SK-N-SH (cell line): ENCODE measurements around the gene SCTR. TPM values are rescaled to one million over a fixed set of nuclear protein-coding genes. Genes with fewer than 3 reads are reported as not detected.

Source experiments
- CTCF ChIA-PET: fragments of 300-600, 350-600 bp; formaldehyde crosslinking; extraction: SDS; loops from one replicate; lab custom pipeline; 2021; lab: Yijun Ruan, JAX
- POLR2A ChIA-PET: fragments of 350-600 bp; sonication (Branson Sonifier 250); formaldehyde crosslinking; extraction: SDS; loops from one replicate; lab custom pipeline; 2020; ENCODE audit warnings: antibody characterized with exemption, inconsistent platforms; lab: Yijun Ruan, JAX
- DNase-seq: peaks from one replicate; pipeline ENCODE4 v3.0.0; 2012
- H2AFZ ChIP-seq: fragments of 200-600 bp; sonication (generic); 2 replicates; pipeline ENCODE4 v1.8.1; 2016; ENCODE audit warnings: antibody characterized with exemption, mild to moderate bottlenecking, low read depth
- H3F3A ChIP-seq: fragments of 200-600 bp; sonication (generic); replicated peaks from 2 replicates; pipeline ENCODE3; 2016; ENCODE audit warnings: antibody characterized with exemption, mild to moderate bottlenecking; ENCODE audit not compliant: insufficient read depth
- H3K27ac ChIP-seq, 2 experiments: fragments of 200-500 bp in 1 of 2; fragments of 200-600 bp in 1 of 2; sonication (Bioruptor generic) in 1 of 2; sonication (generic), shearing (Covaris generic) in 1 of 2; 2 replicates each; pipeline versions ENCODE4 v1.5.1 to v1.6.1; 2014 to 2016; ENCODE audit warnings: low read depth in 2 of 2, inconsistent platforms in 1 of 2, low read length in 1 of 2, mild to moderate bottlenecking in 1 of 2, mixed read lengths in 1 of 2
- H3K27me3 ChIP-seq: fragments of 200-600 bp; sonication (generic), shearing (Covaris generic); 2 replicates; pipeline ENCODE4 v1.6.1; 2016; ENCODE audit warnings: mixed run types; ENCODE audit not compliant: insufficient read depth
- H3K36me3 ChIP-seq, 2 experiments: fragments of 200-500 bp in 1 of 2; fragments of 200-600 bp in 1 of 2; sonication (Bioruptor generic) in 1 of 2; sonication (generic) in 1 of 2; replicated peaks in 1 of 2; 2 replicates each; pipeline versions ENCODE3 to v1.5.1; 2014 to 2016; ENCODE audit warnings: low read length in 1 of 2, mild to moderate bottlenecking in 1 of 2; ENCODE audit not compliant: insufficient read depth in 2 of 2, control insufficient read depth in 1 of 2
- H3K4me1 ChIP-seq, 2 experiments: fragments of 200-500 bp in 1 of 2; fragments of 200-600 bp in 1 of 2; sonication (Bioruptor generic) in 1 of 2; sonication (generic), shearing (Covaris generic) in 1 of 2; 2 replicates each; pipeline versions ENCODE4 v1.5.1 to v1.6.1; 2014 to 2016; ENCODE audit warnings: low read depth in 1 of 2, low read length in 1 of 2, mixed run types in 1 of 2; ENCODE audit not compliant: insufficient read depth in 2 of 2, control insufficient read depth in 1 of 2
- H3K4me2 ChIP-seq: fragments of 200-600 bp; sonication (generic), shearing (Covaris generic); 2 replicates; pipeline ENCODE4 v1.6.1; 2017; ENCODE audit warnings: mixed run types
- H3K4me3 ChIP-seq, 2 experiments: fragments of 200-500 bp in 1 of 2; fragments of 200-600 bp in 1 of 2; sonication (Bioruptor generic) in 1 of 2; sonication (generic), shearing (Covaris generic) in 1 of 2; 2 replicates each; pipeline versions ENCODE4 v1.5.1 to v1.8.1; 2014 to 2016; ENCODE audit warnings: low read depth in 2 of 2, inconsistent platforms in 1 of 2, low read length in 1 of 2, mild to moderate bottlenecking in 1 of 2, mixed read lengths in 1 of 2, moderate library complexity in 1 of 2
- H3K79me2 ChIP-seq: fragments of 200-600 bp; sonication (generic); 2 replicates; pipeline ENCODE4 v1.8.1; 2017; ENCODE audit warnings: mild to moderate bottlenecking; ENCODE audit not compliant: insufficient read depth
- H3K9ac ChIP-seq: fragments of 200-600 bp; sonication (generic); 2 replicates; pipeline ENCODE4 v1.6.1; 2017; ENCODE audit warnings: mixed run types
- H3K9me2 ChIP-seq: fragments of 200-600 bp; sonication (generic); 2 replicates; pipeline ENCODE4 v1.6.1; 2017; ENCODE audit warnings: mixed run types
- H3K9me3 ChIP-seq: fragments of 200-600 bp; sonication (generic); 2 replicates; pipeline ENCODE4 v1.6.1; 2017; ENCODE audit warnings: mixed run types, mild to moderate bottlenecking, moderate library complexity
- H4K20me1 ChIP-seq: fragments of 200-600 bp; sonication (generic); 2 replicates; pipeline ENCODE4 v1.6.1; 2017; ENCODE audit warnings: mild to moderate bottlenecking, mixed run types; ENCODE audit not compliant: insufficient read depth
- CHD2 ChIP-seq: fragments of 150-350 bp; IDR thresholded peaks from 2 replicates; pipeline ENCODE4 v1.6.1; 2018; ENCODE audit warnings: low read length; ENCODE audit not compliant: partially characterized antibody
- EP300 ChIP-seq, 2 experiments: IDR thresholded peaks; 2 replicates each; pipeline versions ENCODE4 v1.4.0 to v1.6.1; 2012; ENCODE audit warnings: borderline replicate concordance in 1 of 2, low read depth in 1 of 2, low read length in 1 of 2
- EZH2phosphoT487 ChIP-seq: fragments of 200-600 bp; sonication (generic); IDR thresholded peaks from 2 replicates; pipeline ENCODE4 v1.6.1; 2017; ENCODE audit warnings: low read depth, mixed run types, mild to moderate bottlenecking, antibody characterized with exemption, moderate library complexity, borderline replicate concordance
- FOXJ3 ChIP-seq: sonication (generic); formaldehyde crosslinking; IDR thresholded peaks from 2 replicates; pipeline ENCODE4 v1.5.1; 2020; ENCODE audit warnings: mild to moderate bottlenecking, missing genetic modification reagents
- GABPA ChIP-seq: IDR thresholded peaks from 2 replicates; pipeline ENCODE4 v1.4.0; 2012; ENCODE audit warnings: low read depth, mild to moderate bottlenecking
- GATA2 ChIP-seq: sonication (generic); formaldehyde crosslinking; IDR thresholded peaks from 2 replicates; pipeline ENCODE4 v1.5.0; 2020; ENCODE audit warnings: mild to moderate bottlenecking, missing genetic modification reagents
- IRF3 ChIP-seq: fragments of 150-350 bp; IDR thresholded peaks from 2 replicates; pipeline ENCODE4 v1.6.1; 2016; ENCODE audit warnings: mild to moderate bottlenecking, low read depth, low read length
- JUND ChIP-seq: IDR thresholded peaks from 2 replicates; pipeline ENCODE4 v1.4.0; 2012
- MEF2A ChIP-seq: IDR thresholded peaks from 2 replicates; pipeline ENCODE4 v1.4.0; 2012; ENCODE audit warnings: low read depth, borderline replicate concordance
- POLR2AphosphoS5 ChIP-seq: IDR thresholded peaks from 2 replicates; pipeline ENCODE4 v1.6.1; 2012; ENCODE audit warnings: low read depth, low read length
- RXRA ChIP-seq: IDR thresholded peaks from 2 replicates; pipeline ENCODE4 v1.4.0; 2012; ENCODE audit warnings: low read depth, mild to moderate bottlenecking, borderline replicate concordance
- USF1 ChIP-seq: IDR thresholded peaks from 2 replicates; pipeline ENCODE4 v1.4.0; 2012; ENCODE audit warnings: low read depth, borderline replicate concordance
- WGBS: methylation state at CpG from one replicate; pipeline ENCODE4 v1.1.6; 2017; ENCODE audit warnings: low lambda C conversion rate; 5-methylcytosine and 5-hydroxymethylcytosine counted together
- polyA plus RNA-seq, 3 experiments: library from polyadenylated mRNA; depleted of rRNA; stranded (reverse); fragments of >200 nt; gene quantifications; 2 replicates each; pipeline ENCODE4 v1.2.3, GENCODE V29; 2012
- TF ChIP-seq, protein P1 (sequence below): fragments of 200-600 bp; sonication (generic); IDR thresholded peaks from 2 replicates; pipeline ENCODE4 v1.6.1; 2017; ENCODE audit warnings: antibody characterized with exemption, mild to moderate bottlenecking, moderate library complexity
- TF ChIP-seq, protein P2 (sequence below): IDR thresholded peaks from 2 replicates; pipeline ENCODE4 v1.4.0; 2012; ENCODE audit warnings: low read depth, borderline replicate concordance
- TF ChIP-seq, protein P3 (sequence below): fragments of 150-350 bp; IDR thresholded peaks from 2 replicates; pipeline ENCODE4 v1.6.1; 2017; ENCODE audit warnings: antibody characterized with exemption, low read length, low read depth, borderline replicate concordance
- TF ChIP-seq, protein P4 (sequence below): IDR thresholded peaks from 2 replicates; pipeline ENCODE4; 2012

The SCTR gene
- polyA plus RNA-seq, 1 of the 3 experiments (the other 2 are of a cell fraction): not detected

DNA sequence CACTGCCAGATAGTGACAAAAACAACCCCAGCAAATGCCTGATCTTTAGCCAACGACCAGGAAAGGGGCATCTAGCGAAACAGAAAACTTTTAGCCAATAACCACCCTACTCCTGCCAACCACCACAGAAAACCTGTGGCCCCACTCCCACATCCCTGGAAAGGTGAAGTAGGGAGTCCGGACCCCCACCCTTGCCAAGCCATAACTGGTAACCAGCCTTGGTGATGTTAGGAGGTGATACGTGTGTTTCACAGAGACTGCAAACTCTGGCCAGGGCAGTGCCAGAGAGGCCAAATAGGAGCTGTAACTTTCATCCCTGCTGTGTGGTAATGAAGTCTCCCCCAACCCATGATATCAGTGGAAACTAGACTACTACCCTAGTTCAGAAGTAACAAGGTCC, 27.6 kb downstream of the SCTR start:
- Histone ChIP-seq H3K36me3 (no peaks in the 10 kb centered on the region), H3K9me3 (no peaks in the 10 kb centered on the region), H3K4me1 (peaks cover 0 to 2% of the 10 kb centered on the region in 2 experiments; a peak in 1 of 4 replicates), H3K27ac (no peak overlapping the region), H3K9me2 (no peaks in the 10 kb centered on the region), H3K4me2 (no peak overlapping the region), H3K79me2 (no peaks in the 10 kb centered on the region), H2AFZ (no peak overlapping the region), H3F3A (no peaks in the 10 kb centered on the region), H3K4me3 (no peak overlapping the region), H3K9ac (no peak overlapping the region), H3K27me3 (0 out of 2 replicates have a peak, but pooled peaks cover 7% of the 10 kb centered on the region)
- CTCF ChIA-PET: interaction anchor here (1.2 to 3.5 kb wide), 3 partner anchors 21 to 144 kb away, joined by 3 to 19 read pairs (median 3); no protein-coding TSS in a partner anchor
- POLR2A ChIA-PET: no interaction called here
- no peak for DNase-seq
- TF ChIP-seq CHD2: no peak
- TF ChIP-seq, protein P1, sequence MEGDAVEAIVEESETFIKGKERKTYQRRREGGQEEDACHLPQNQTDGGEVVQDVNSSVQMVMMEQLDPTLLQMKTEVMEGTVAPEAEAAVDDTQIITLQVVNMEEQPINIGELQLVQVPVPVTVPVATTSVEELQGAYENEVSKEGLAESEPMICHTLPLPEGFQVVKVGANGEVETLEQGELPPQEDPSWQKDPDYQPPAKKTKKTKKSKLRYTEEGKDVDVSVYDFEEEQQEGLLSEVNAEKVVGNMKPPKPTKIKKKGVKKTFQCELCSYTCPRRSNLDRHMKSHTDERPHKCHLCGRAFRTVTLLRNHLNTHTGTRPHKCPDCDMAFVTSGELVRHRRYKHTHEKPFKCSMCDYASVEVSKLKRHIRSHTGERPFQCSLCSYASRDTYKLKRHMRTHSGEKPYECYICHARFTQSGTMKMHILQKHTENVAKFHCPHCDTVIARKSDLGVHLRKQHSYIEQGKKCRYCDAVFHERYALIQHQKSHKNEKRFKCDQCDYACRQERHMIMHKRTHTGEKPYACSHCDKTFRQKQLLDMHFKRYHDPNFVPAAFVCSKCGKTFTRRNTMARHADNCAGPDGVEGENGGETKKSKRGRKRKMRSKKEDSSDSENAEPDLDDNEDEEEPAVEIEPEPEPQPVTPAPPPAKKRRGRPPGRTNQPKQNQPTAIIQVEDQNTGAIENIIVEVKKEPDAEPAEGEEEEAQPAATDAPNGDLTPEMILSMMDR: no peak
- no peak for TF ChIP-seq MEF2A
- TF ChIP-seq, protein P2, sequence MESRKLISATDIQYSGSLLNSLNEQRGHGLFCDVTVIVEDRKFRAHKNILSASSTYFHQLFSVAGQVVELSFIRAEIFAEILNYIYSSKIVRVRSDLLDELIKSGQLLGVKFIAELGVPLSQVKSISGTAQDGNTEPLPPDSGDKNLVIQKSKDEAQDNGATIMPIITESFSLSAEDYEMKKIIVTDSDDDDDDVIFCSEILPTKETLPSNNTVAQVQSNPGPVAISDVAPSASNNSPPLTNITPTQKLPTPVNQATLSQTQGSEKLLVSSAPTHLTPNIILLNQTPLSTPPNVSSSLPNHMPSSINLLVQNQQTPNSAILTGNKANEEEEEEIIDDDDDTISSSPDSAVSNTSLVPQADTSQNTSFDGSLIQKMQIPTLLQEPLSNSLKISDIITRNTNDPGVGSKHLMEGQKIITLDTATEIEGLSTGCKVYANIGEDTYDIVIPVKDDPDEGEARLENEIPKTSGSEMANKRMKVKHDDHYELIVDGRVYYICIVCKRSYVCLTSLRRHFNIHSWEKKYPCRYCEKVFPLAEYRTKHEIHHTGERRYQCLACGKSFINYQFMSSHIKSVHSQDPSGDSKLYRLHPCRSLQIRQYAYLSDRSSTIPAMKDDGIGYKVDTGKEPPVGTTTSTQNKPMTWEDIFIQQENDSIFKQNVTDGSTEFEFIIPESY: no peak
- TF ChIP-seq GATA2: no peak
- TF ChIP-seq FOXJ3: no peak
- TF ChIP-seq RXRA: no peak
- no peak for TF ChIP-seq EP300 (IDR thresholded peaks at IDR 0.05; ENCODE audit: borderline replicate concordance in 1 of 2, low read depth in 1 of 2, low read length in 1 of 2)
- TF ChIP-seq JUND: no peak
- TF ChIP-seq POLR2AphosphoS5: no peak
- TF ChIP-seq, protein P3, sequence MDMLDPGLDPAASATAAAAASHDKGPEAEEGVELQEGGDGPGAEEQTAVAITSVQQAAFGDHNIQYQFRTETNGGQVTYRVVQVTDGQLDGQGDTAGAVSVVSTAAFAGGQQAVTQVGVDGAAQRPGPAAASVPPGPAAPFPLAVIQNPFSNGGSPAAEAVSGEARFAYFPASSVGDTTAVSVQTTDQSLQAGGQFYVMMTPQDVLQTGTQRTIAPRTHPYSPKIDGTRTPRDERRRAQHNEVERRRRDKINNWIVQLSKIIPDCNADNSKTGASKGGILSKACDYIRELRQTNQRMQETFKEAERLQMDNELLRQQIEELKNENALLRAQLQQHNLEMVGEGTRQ: no peak
- TF ChIP-seq GABPA: no peak
- TF ChIP-seq, protein P4, sequence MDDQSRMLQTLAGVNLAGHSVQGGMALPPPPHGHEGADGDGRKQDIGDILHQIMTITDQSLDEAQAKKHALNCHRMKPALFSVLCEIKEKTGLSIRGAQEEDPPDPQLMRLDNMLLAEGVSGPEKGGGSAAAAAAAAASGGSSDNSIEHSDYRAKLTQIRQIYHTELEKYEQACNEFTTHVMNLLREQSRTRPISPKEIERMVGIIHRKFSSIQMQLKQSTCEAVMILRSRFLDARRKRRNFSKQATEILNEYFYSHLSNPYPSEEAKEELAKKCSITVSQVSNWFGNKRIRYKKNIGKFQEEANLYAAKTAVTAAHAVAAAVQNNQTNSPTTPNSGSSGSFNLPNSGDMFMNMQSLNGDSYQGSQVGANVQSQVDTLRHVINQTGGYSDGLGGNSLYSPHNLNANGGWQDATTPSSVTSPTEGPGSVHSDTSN: no peak
- TF ChIP-seq USF1: no peak
- TF ChIP-seq EZH2phosphoT487: no peak
- no peak for TF ChIP-seq IRF3
- TF ChIP-seq, all 33 proteins: peak for 0
- 40% methylated on average over 4 of the region's 4 CpGs for WGBS
- no peaks in the 10 kb centered on the region for H4K20me1 ChIP-seq
